HepG2 (cell line): ENCODE measurements around the gene SERPINB1. TPM values are rescaled to one million over a fixed set of nuclear protein-coding genes. Genes with fewer than 3 reads are reported as not detected.

Experiments used
- ATF6 ChIP-seq: sonication (generic); formaldehyde crosslinking; conservative IDR thresholded peaks from 2 replicates; pipeline ENCODE4 v1.4.0; 2020; ENCODE audit warnings: missing genetic modification reagents
- ATF7-NPFF ChIP-seq: sonication (generic); formaldehyde crosslinking; IDR thresholded peaks from 2 replicates; pipeline ENCODE4 v1.8.1; 2023; ENCODE audit warnings: mild to moderate bottlenecking, low read depth, missing genetic modification reagents, moderate library complexity
- CHD2 ChIP-seq: IDR thresholded peaks from 2 replicates; pipeline ENCODE4 v1.6.1; 2011; ENCODE audit warnings: low read depth, low read length, improper control_type of control experiment
- ETV5 ChIP-seq: IDR thresholded peaks from 2 replicates; pipeline ENCODE4 v1.6.1; 2018; ENCODE audit warnings: missing biosample characterization, missing genetic modification reagents, inconsistent platforms, borderline replicate concordance
- KIAA2018 ChIP-seq: sonication (generic); formaldehyde crosslinking; IDR thresholded peaks from 2 replicates; pipeline ENCODE4 v1.5.0; 2020; ENCODE audit warnings: mild to moderate bottlenecking, missing genetic modification reagents, borderline replicate concordance
- SMAD1 ChIP-seq: sonication (generic); formaldehyde crosslinking; IDR thresholded peaks from 2 replicates; pipeline ENCODE4 v1.4.0; 2020; ENCODE audit warnings: missing genetic modification reagents, low read depth, mild to moderate bottlenecking, borderline replicate concordance
- U2AF2 ChIP-seq: fragments of 200-400 bp; formaldehyde crosslinking; IDR thresholded peaks from 2 replicates; pipeline ENCODE4 v1.6.1; 2017; ENCODE audit warnings: low read depth, mild to moderate bottlenecking, low read length
- ZBTB3 ChIP-seq: sonication (generic); formaldehyde crosslinking; IDR thresholded peaks from 2 replicates; pipeline ENCODE4 v1.4.0; 2020; ENCODE audit warnings: low read depth, mild to moderate bottlenecking, moderate library complexity, missing genetic modification reagents, borderline replicate concordance
- ZBTB34 ChIP-seq: sonication (generic); formaldehyde crosslinking; IDR thresholded peaks from 2 replicates; pipeline ENCODE4 v1.8.0; 2022; ENCODE audit warnings: mild to moderate bottlenecking, missing genetic modification reagents
- ZNF607 ChIP-seq: sonication (generic); formaldehyde crosslinking; IDR thresholded peaks from 2 replicates; pipeline ENCODE4 v1.5.1; 2020; ENCODE audit warnings: missing genetic modification reagents, mild to moderate bottlenecking, borderline replicate concordance
- ZNF724P ChIP-seq: sonication (generic); formaldehyde crosslinking; IDR thresholded peaks from 2 replicates; pipeline ENCODE4 v1.8.0; 2022; ENCODE audit warnings: missing genetic modification reagents, borderline replicate concordance
- ZNF777 ChIP-seq: sonication (generic); formaldehyde crosslinking; IDR thresholded peaks from 2 replicates; pipeline ENCODE4 v1.4.0; 2020; ENCODE audit warnings: missing genetic modification reagents
- polyA plus RNA-seq, 8 experiments: library from polyadenylated mRNA; depleted of rRNA in 3 of 8; stranded (reverse) in 7 of 8; unstranded in 1 of 8; fragments of >200 nt; fragmentation: Illumina TruSeq in 4 of 8; extraction: Trizol in 4 of 8; gene quantifications; 2 replicates each; pipeline versions ENCODE4 v1.2.1 to v1.2.3, GENCODE V29; 2011 to 2016; ENCODE audit warnings: low read depth in 4 of 8, missing spikeins in 1 of 8, mixed read lengths in 1 of 8; ENCODE audit not compliant: insufficient read depth in 1 of 8
- total RNA-seq, 5 experiments: library from RNA; depleted of rRNA; stranded (reverse); fragments of >200 nt; fragmentation: Illumina TruSeq; extraction: Trizol; gene quantifications; 2 replicates each; pipeline ENCODE4 v1.2.3, GENCODE V29; 2016; ENCODE audit warnings: low read depth in 1 of 5
- TF ChIP-seq, protein P1 (sequence below): IDR thresholded peaks from 2 replicates; pipeline ENCODE4 v1.6.1; 2016
- TF ChIP-seq, protein P2 (sequence below): sonication (generic); formaldehyde crosslinking; IDR thresholded peaks from 2 replicates; pipeline ENCODE4 v1.4.0; 2020; ENCODE audit warnings: missing genetic modification reagents

SERPINB1 gene
- total and polyA plus RNA-seq, 2 of the 13 experiments (the other 11 are each of a cell fraction or from before 2014, with no cell fraction given), result 41.4 to 60.5 TPM

GRCh38 chr6:2877057-2877882, 35.6 kb upstream of the SERPINB1 start (continued):
- no peak for TF ChIP-seq SMAD1 (CRISPR knock-in tag)
- TF ChIP-seq KIAA2018 (CRISPR knock-in tag), result no peak
- TF ChIP-seq, protein P1, sequence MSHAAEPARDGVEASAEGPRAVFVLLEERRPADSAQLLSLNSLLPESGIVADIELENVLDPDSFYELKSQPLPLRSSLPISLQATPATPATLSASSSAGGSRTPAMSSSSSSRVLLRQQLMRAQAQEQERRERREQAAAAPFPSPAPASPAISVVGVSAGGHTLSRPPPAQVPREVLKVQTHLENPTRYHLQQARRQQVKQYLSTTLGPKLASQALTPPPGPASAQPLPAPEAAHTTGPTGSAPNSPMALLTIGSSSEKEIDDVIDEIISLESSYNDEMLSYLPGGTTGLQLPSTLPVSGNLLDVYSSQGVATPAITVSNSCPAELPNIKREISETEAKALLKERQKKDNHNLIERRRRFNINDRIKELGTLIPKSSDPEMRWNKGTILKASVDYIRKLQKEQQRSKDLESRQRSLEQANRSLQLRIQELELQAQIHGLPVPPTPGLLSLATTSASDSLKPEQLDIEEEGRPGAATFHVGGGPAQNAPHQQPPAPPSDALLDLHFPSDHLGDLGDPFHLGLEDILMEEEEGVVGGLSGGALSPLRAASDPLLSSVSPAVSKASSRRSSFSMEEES (CRISPR knock-in tag), result no peak
- TF ChIP-seq ZBTB34 (CRISPR knock-in tag), result no peak
- no peak for TF ChIP-seq ZNF777 (CRISPR knock-in tag)
- TF ChIP-seq ETV5, result no peak
- TF ChIP-seq ATF7-NPFF, result no peak; the same call in 1 of the 2 replicates
- no peak for TF ChIP-seq U2AF2
- TF ChIP-seq, protein P2, sequence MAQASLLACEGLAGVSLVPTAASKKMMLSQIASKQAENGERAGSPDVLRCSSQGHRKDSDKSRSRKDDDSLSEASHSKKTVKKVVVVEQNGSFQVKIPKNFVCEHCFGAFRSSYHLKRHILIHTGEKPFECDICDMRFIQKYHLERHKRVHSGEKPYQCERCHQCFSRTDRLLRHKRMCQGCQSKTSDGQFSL (CRISPR knock-in tag), result 0 out of 2 replicates have a peak, but pooled peaks have one; percentile 46
- no peak for TF ChIP-seq ATF6 (CRISPR knock-in tag)
- TF ChIP-seq CHD2, result no peak
- TF ChIP-seq ZNF724P (CRISPR knock-in tag), result no peak; the same call in 1 of the 2 replicates
- no peak for TF ChIP-seq ZNF607 (CRISPR knock-in tag)
- no peak for TF ChIP-seq ZBTB3 (CRISPR knock-in tag)
